NCI-H345 treated with DMSO at 0.1 percent for 48 hours (cell line): ENCODE results near the gene GLO1.

Source experiments
- DNase-seq: peaks from one replicate; lab custom pipeline; 2025; ENCODE audit not compliant: unreplicated experiment; lab: John Stamatoyannopoulos, UW

The GLO1 gene

GRCh38 chr6:38673397-38674165 lies 29.4 kb downstream of the GLO1 start:
- no peak for DNase-seq

DNA sequence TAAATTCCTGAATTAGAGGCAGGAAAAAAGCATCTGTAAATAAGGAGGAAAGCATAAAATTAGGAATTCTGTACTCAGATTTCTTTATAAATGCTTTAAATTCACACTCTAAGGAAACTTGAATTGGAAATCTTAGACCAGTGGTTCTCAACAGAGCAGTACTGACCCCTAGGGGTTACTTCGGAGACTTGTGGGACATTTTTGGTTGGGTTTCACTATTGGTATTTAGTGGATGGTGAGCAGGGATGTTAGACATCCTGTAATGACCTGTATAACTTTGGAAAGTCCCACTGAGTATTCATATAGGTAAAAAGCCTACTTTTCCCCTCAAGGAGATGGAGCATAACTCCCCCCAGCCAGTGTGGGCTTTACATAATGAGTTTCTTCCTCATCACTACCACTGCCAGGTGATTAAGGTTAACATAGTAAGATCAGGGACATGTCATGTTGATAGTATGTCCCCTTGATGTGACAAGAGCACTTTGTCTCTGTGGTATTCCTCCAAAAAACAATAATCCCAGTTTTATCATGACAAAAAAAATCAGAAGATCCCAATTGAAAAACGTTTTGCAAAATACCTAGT lies 31.0 kb downstream of the GLO1 start:
- peak; percentile 46 for DNase-seq

GRCh38 chr6:38658418-38659167 lies 44.4 kb downstream of the GLO1 start:
- DNase-seq, result no peak

DNA sequence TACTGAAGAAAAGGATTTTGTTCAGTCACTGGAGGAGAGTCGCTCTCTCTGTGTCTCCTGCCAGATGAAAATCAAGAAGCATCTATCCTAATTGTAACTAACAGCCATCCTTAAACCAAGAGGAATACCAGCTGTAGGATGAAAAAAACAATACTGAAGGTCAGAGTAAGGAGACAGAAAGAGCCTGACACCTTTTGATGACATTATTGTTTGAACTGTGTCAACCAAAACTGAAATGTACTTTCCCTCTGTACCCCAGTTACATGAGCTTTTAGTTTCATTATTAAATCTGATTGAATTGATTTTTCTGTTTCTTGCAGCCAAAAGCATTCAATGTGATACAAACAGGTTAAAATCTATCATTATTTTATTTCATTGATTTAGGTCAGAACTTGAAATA lies 46.0 kb downstream of the GLO1 start:
- no peak for DNase-seq

DNA sequence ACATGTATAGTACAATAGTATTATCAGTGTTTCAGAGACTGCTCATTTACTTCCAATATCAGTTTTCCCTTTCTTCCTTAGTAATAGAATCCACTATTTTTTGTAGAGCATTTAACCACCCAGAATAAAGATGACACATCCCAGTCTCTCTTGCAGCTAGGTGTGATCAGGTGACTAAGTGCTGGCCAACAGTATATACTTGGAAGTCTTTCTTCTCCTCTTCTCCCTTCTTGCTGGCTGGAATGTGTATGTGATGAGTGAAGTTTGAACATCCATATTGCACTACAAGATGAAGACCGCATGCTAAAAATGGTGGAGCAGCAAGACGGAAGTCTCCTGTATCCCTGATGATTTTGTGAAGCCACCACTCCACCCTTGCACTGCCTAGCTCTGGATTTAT lies 48.7 kb downstream of the GLO1 start:
- no peak for DNase-seq

GRCh38 chr6:38651121-38651784 lies 51.7 kb downstream of the GLO1 start:
- DNase-seq, result no peak

DNA sequence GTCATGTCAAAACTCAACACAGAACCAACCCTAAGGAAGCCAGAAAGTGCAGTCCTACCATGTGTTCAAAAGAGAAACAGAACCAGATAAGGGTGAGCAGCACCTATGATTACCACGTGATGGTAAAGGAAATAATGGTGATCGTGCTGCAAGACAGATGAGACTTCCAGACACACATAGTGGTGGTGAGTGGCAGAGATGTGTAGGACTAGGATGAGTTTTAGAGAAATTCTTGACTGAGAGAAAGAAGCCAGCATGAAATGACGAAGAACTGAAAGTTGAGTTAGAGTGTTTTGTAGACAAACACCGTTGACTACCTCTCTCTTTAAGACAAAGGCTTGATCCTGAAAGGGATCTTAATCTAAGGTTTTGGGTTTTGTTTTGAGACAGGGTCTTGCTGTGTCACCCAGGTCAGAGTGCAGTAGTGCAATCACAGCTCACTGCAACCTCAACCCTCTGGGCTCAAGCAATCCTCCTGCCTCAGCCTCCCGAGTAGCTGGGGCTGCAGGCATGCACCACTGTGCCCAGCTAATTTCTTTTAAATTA lies 52.7 kb downstream of the GLO1 start:
- DNase-seq, result no peak

DNA sequence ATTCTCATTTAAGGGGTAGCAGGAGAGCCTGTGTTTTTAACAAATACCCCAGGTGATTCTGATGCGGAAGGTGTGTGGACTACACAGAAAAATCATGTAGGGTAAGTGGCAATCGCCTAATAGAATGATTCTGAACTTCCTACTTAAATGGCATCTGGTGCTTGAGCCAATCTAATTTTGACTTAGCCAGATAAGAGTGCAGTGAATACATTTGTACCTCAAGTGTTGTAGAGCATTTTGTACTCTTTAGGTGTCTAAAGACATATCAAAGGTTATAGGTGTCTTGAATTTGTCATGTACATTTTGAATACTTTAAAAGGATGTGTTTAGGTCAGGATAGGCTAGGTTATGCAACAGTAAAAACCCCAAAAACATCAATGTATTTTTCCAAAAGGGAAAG lies 53.2 kb downstream of the GLO1 start:
- no peak for DNase-seq

DNA sequence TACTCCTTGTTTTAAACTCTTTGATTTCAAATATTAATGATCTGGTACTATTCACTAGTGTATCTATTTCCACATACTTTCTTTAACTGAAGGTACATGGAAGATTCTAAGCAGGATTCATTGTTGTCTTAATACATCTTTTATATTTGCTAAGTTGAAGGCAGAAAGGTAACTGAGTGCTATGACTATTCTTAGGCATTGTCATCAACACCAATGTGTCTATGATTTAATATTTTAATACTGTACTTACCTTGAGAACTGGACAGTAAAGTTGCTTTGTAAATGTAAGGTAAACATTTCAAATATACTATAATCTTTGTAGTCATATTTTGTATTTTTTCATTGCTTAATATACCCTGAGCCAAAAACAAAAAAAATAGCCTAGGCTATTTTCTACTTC lies 54.3 kb downstream of the GLO1 start:
- no peak for DNase-seq

- no peak for DNase-seq
These were observed 56.6 kb downstream of the GLO1 start for GRCh38 chr6:38646166-38646878.

GRCh38 chr6:38644951-38645350 lies 58.0 kb downstream of the GLO1 start:
- DNase-seq, result no peak

GRCh38 chr6:38640216-38640909 lies 62.6 kb downstream of the GLO1 start:
- DNase-seq, result no peak

- DNase-seq, result peak; percentile 72
These were observed 63.3 kb downstream of the GLO1 start, which contains the start of gene BTBD9 for GRCh38 chr6:38639498-38640215. BTBD9 (minus strand) TSS chr6:38639929.

DNA sequence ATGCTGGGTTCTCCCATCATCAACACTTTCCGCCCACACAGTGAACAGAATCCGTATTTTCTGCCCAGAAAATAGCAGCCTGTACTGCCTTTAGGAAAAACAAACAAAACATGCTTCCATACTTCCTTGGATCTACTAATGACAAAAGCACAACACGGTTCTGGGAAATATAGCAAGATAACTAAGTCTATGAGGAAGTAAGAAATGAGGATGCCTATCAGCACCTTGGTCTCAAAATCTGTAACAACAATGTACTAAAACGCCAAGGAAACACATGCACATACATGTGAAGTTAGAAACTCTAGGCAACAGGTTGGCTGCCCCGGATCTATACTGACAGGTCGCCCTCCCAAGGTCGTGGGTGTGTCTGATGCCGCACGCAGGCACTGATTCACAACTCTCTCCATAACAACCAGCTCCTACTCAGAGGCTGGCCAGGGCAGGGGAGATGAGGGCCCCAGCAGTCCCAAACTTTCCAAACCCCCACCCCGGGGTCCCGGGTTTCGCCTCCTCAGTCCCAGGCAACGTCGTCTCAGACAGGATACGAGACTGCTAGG lies 63.9 kb downstream of the GLO1 start:
- DNase-seq, result peak; percentile 49

- no peak for DNase-seq
These were observed 65.2 kb downstream of the GLO1 start for GRCh38 chr6:38637756-38638155.

DNA sequence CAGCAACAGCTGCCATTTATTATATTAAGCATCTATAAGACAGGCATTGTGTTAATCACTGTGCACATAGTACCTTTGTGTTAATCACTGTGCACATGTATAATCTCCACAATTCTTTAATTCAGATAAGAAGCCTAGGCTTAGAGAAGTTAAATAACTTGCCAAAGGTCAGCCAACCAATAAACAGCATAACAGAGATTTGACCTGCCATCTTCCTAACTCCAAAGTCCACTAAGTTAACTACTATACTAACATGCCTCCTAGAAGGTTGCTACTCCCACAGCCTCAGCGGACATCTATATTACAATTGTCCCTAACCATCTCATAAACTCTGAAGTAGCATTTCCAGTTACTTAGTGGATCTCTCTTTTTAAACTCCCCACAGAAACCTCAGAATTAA lies 66.9 kb downstream of the GLO1 start:
- no peak for DNase-seq

GRCh38 chr6:38634518-38634917 lies 68.4 kb downstream of the GLO1 start:
- DNase-seq, result no peak

- DNase-seq, result no peak
These were observed 70.5 kb downstream of the GLO1 start for GRCh38 chr6:38632490-38632889.

GRCh38 chr6:38631186-38631783 lies 71.7 kb downstream of the GLO1 start:
- DNase-seq, result no peak
